ENCODE results near the gene TEKT5.

GRCh38 chr16:10693889-10694288 is 841 bp downstream of the TEKT5 start:
- TF ChIP-seq, protein P1, sequence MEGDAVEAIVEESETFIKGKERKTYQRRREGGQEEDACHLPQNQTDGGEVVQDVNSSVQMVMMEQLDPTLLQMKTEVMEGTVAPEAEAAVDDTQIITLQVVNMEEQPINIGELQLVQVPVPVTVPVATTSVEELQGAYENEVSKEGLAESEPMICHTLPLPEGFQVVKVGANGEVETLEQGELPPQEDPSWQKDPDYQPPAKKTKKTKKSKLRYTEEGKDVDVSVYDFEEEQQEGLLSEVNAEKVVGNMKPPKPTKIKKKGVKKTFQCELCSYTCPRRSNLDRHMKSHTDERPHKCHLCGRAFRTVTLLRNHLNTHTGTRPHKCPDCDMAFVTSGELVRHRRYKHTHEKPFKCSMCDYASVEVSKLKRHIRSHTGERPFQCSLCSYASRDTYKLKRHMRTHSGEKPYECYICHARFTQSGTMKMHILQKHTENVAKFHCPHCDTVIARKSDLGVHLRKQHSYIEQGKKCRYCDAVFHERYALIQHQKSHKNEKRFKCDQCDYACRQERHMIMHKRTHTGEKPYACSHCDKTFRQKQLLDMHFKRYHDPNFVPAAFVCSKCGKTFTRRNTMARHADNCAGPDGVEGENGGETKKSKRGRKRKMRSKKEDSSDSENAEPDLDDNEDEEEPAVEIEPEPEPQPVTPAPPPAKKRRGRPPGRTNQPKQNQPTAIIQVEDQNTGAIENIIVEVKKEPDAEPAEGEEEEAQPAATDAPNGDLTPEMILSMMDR (IDR thresholded peaks at IDR 0.05; ENCODE audit: low read depth, low read length, missing input control) = no peak
- TF ChIP-seq JUND (IDR thresholded peaks at IDR 0.05) (no peak), GABPA (IDR thresholded peaks at IDR 0.05 in 1 of 2, conservative IDR thresholded peaks at IDR 0.05 in 1 of 2) (no peak), RXRA (IDR thresholded peaks at IDR 0.05) (no peak), TAF1 (conservative IDR thresholded peaks at IDR 0.05) (no peak), EGR1 (IDR thresholded peaks at IDR 0.05; ENCODE audit: low read depth in 2 of 2) (no peak), REST (IDR thresholded peaks at IDR 0.05) (no peak), ATF3 (IDR thresholded peaks at IDR 0.05) (no peak), YY1 (IDR thresholded peaks at IDR 0.05) (no peak)
- TF ChIP-seq, protein P2, sequence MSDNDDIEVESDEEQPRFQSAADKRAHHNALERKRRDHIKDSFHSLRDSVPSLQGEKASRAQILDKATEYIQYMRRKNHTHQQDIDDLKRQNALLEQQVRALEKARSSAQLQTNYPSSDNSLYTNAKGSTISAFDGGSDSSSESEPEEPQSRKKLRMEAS (IDR thresholded peaks at IDR 0.05) = no peak

All from liver (tissue), 3 donors.